ENCODE measurements around the gene ZSCAN10. TPM values are rescaled to one million over a fixed set of nuclear protein-coding genes. Genes with fewer than 3 reads are reported as not detected.

Gene ZSCAN10
- total RNA-seq, 3 donors from 2014 or later (not counting 1 experiment from before 2014, with no cell fraction given), result 0.65 to 0.96 (median 0.77) TPM

- Histone ChIP-seq H3K4me3 (ENCODE audit: low read length) (no peak within 1 kb of the TSS), H3K4me1 (ENCODE audit: control insufficient read depth, insufficient read depth, low read length) (peaks cover 2% of the 10 kb centered on the region), H3K9me3 (ENCODE audit: control insufficient read depth, insufficient read depth, low read length) (no peaks in the 10 kb centered on the region), H3K27me3 (ENCODE audit: control insufficient read depth, insufficient read depth, low read length) (no peaks in the 10 kb centered on the region), H3K36me3 (ENCODE audit: control insufficient read depth, insufficient read depth, low read length) (no peaks in the 10 kb centered on the region), H3K27ac (ENCODE audit: low read length) (no peak within 1 kb of the TSS)
- DNase-seq (no peak), ATAC-seq (no peak)
- Mint-ChIP-seq H3K36me3 (no peaks in the 10 kb centered on the region), H3K4me1 (peaks cover 2% of the 10 kb centered on the region in 2 donors), H3K27me3 (ENCODE audit: low read depth in 2 of 2) (no peaks in the 10 kb centered on the region), H3K9me3 (no peaks in the 10 kb centered on the region), H3K27ac (no peak within 1 kb of the TSS), H3K4me3 (no peak within 1 kb of the TSS)
- WGBS (ENCODE audit: insufficient coverage), result 38% methylated on average over 17 of the region's 23 CpGs
- no peak for TF ChIP-seq CTCF (IDR thresholded peaks at IDR 0.05)
- intact Hi-C loops (cut with micrococcal nuclease), result no loop called here
These were observed 13.2 kb upstream of the ZSCAN10 start, which contains the start of gene ZNF205 for GRCh38 chr16:3112058-3112880. Gene ZNF205, plus strand, starts transcription at chr16:3112586. Its CDS starts 845 bp downstream, at chr16:3113431.

DNA sequence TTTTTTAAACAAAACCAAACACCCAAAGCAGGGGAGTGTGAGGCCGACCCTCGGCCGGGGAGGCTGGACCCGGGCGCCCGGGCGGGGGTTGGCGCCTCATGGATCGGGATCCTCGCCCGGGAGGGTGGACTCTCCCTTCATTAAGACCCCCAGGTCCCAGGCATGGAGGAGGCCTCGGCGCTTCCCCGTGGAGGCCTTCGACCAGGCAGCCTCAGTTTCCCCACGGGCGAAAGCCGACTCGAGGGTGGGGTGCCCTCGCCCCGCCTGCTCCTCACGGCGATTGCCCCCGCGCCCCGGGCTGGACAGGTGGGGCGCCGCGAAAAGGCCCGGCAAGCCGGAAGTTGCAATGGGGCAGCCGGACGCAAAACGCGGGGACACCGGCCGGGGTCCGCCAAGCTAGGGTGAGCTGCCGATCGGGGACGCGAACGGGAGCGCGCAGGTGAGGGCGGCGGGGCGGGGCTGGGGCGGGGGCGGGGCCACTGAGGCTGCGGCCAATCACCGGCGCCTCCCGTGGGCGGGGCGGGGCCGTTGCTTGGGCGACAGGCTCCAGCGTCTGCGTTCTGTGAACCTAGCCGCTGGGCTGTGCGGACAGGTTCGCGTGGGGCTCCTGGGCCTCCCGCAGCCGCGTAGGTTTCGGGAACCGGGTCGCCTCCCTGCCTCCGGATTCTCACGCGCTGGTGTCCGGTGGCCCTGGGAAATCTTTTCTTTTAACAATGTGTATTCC is 7.3 kb upstream of the ZSCAN10 start:
- Mint-ChIP-seq H3K36me3 (no peaks in the 10 kb centered on the region), H3K27me3 (ENCODE audit: low read depth in 2 of 2) (no peaks in the 10 kb centered on the region), H3K9me3 (no peaks in the 10 kb centered on the region), H3K4me1 (peaks cover 23 to 24% of the 10 kb centered on the region in 2 donors), H3K27ac (peak overlapping the region; percentile 77 to 94), H3K4me3 (peak overlapping the region; percentile 97)
- under 1% methylated on average over 74 of the region's 74 CpGs for WGBS (ENCODE audit: insufficient coverage)
- no peaks in the 10 kb centered on the region for H3K36me3 ChIP-seq (ENCODE audit: control insufficient read depth, insufficient read depth, low read length)
- H3K9me3 ChIP-seq (ENCODE audit: control insufficient read depth, insufficient read depth, low read length), result no peaks in the 10 kb centered on the region
- H3K4me1 ChIP-seq (ENCODE audit: control insufficient read depth, insufficient read depth, low read length), result peaks cover 35% of the 10 kb centered on the region
- TF ChIP-seq CTCF (IDR thresholded peaks at IDR 0.05), result no peak
- intact Hi-C loops (cut with micrococcal nuclease), result loop anchor here (1.0 kb wide), 1 partner anchor 18 kb away; no protein-coding TSS in a partner anchor
- DNase-seq, result peak; percentile 89 to 93
- H3K27ac ChIP-seq (ENCODE audit: low read length), result peak overlapping the region; percentile 98
- H3K27me3 ChIP-seq (ENCODE audit: control insufficient read depth, insufficient read depth, low read length), result no peaks in the 10 kb centered on the region
- ATAC-seq, result peak; percentile 85 to 97 (median 86)
- H3K4me3 ChIP-seq (ENCODE audit: low read length), result peak overlapping the region; percentile 87

DNA sequence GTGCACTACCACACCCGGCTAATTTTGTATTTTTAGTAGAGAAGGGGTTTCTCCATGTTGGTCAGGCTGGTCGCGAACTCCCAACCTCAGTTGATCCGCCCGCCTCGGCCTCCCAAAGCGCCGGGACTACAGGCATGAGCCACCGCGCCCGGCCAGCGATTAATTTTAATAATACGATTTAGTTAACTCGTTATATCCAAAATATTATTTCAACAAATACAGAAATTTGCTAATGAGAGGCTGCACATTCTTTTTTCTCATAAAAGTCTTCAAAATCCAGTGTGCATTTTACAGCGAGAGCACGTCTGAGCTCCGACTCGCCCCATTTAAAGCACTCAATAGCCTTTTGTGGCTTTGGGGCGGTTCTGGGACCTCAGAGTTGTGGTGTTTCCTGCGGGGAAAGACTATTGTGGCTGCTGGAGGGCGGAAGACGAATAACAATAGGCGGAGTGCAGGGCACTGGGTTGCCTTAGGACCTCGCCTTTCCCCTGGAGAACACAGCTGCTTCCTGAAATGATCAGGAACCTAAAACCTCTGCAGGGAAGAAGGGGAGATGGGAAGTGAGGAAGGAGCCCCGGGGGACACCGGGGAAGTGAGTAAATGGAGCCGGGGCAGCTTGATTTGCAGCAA is 2.9 kb upstream of the ZSCAN10 start:
- Histone ChIP-seq H3K4me1 (ENCODE audit: control insufficient read depth, insufficient read depth, low read length) (peaks cover 49% of the 10 kb centered on the region), H3K9me3 (ENCODE audit: control insufficient read depth, insufficient read depth, low read length) (no peaks in the 10 kb centered on the region), H3K27ac (ENCODE audit: low read length) (no peak overlapping the region), H3K36me3 (ENCODE audit: control insufficient read depth, insufficient read depth, low read length) (no peaks in the 10 kb centered on the region), H3K4me3 (ENCODE audit: low read length) (no peak overlapping the region), H3K27me3 (ENCODE audit: control insufficient read depth, insufficient read depth, low read length) (no peaks in the 10 kb centered on the region)
- Mint-ChIP-seq H3K9me3 (no peaks in the 10 kb centered on the region), H3K4me1 (peaks cover 30 to 42% of the 10 kb centered on the region in 2 donors), H3K4me3 (peak overlapping the region; percentile 85), H3K36me3 (no peaks in the 10 kb centered on the region), H3K27me3 (ENCODE audit: low read depth in 2 of 2) (no peaks in the 10 kb centered on the region), H3K27ac (peak overlapping the region; percentile 77 to 89)
- 45% methylated on average over 27 of the region's 27 CpGs for WGBS (ENCODE audit: insufficient coverage)
- TF ChIP-seq CTCF (IDR thresholded peaks at IDR 0.05), result no peak
- intact Hi-C loops (cut with micrococcal nuclease), result no loop called here
- DNase-seq, result peak in 1 of 2 donors; percentile 64
- no peak for ATAC-seq

Measured in natural killer cell (primary cell).